Heart right ventricle (tissue), 16 donors: ENCODE measurements around the gene SPATA33. TPM values are rescaled to one million over a fixed set of nuclear protein-coding genes. Genes with fewer than 3 reads are reported as not detected.

Experiments
- ATAC-seq, 8 donors: fragments of 200-7000 bp; cut with Tn5 transposase; one replicate each; pipeline ENCODE4 v1.9.1; 2020; ENCODE audit warnings: mild to moderate bottlenecking in 8 of 8, moderate library complexity in 8 of 8, moderate number of reproducible peaks in 1 of 8
- DNase-seq, 2 donors: peaks; one replicate each; pipeline ENCODE4 v3.0.0-alpha.2; 2020
- H3K27ac ChIP-seq, 10 donors: fragments of 200-600 bp; sonication (generic) in 2 of 10; one replicate each; pipeline versions ENCODE4 v1.5.0 to v1.8.0; 2020 to 2022; ENCODE audit warnings: mild to moderate bottlenecking in 3 of 10
- H3K27me3 ChIP-seq, 7 donors: fragments of 200-600 bp; one replicate each; pipeline ENCODE4 v1.8.0; 2021 to 2022; ENCODE audit warnings: mild to moderate bottlenecking in 2 of 7
- H3K36me3 ChIP-seq, 9 donors: fragments of 200-600 bp; sonication (generic) in 1 of 9; one replicate each; pipeline versions ENCODE4 v1.5.0 to v1.8.0; 2020 to 2022; ENCODE audit warnings: mild to moderate bottlenecking in 2 of 9
- H3K4me1 ChIP-seq, 9 donors: fragments of 200-600 bp; sonication (generic) in 1 of 9; one replicate each; pipeline versions ENCODE4 v1.5.0 to v1.8.0; 2020 to 2022; ENCODE audit warnings: mild to moderate bottlenecking in 4 of 9
- H3K4me3 ChIP-seq, 10 donors: fragments of 200-600 bp; sonication (generic) in 2 of 10; one replicate each; pipeline versions ENCODE4 v1.5.0 to v1.8.0; 2020 to 2022; ENCODE audit warnings: mild to moderate bottlenecking in 7 of 10, moderate library complexity in 2 of 10
- H3K9me3 ChIP-seq, 11 donors: fragments of 200-600 bp in 10 of 11; sonication (generic) in 2 of 11; one replicate each; pipeline versions ENCODE4 v1.5.0 to v1.8.0; 2013 to 2022; ENCODE audit warnings: mild to moderate bottlenecking in 2 of 11, control low read depth in 1 of 11, moderate library complexity in 1 of 11
- CTCF ChIP-seq, 9 donors: fragments of 200-600 bp; sonication (generic) in 2 of 9; IDR thresholded peaks; one replicate each; pipeline versions ENCODE4 v1.5.0 to v1.8.0; 2021 to 2022; ENCODE audit warnings: antibody characterized with exemption in 9 of 9, mild to moderate bottlenecking in 5 of 9, moderate library complexity in 1 of 9
- WGBS, 2 donors: extraction: QIAGEN DNeasy Blood & Tissue Kit; methylation state at CpG; one replicate each; pipeline ENCODE4 v1.1.7; 2013; ENCODE audit warnings: inconsistent platforms in 1 of 2; 5-methylcytosine and 5-hydroxymethylcytosine counted together
- intact Hi-C, 10 donors: fragments of 100-400 bp; cut with DNase I; formaldehyde crosslinking; loops; one replicate each; pipeline versions ENCODE4 v1.11.1 to v1.14.2; 2022
- polyA plus RNA-seq, 2 donors: library from polyadenylated mRNA; stranded (reverse); fragments of 200-250 nt; gene quantifications; one replicate each; pipeline ENCODE4 v1.2.3, GENCODE V29; 2013
- total RNA-seq, 10 donors: library from RNA; stranded (reverse); fragmentation: NEBNext Ultra II Directional in 3 of 10; extraction: Animal tissue kit (Norgen Biotek cat#: 25700) in 3 of 10; gene quantifications; one replicate each; pipeline versions ENCODE4 v1.2.1 to v1.2.4, GENCODE V29; 2021 to 2023
- donor health status: Arrhythmogenic right ventricular cardiomyopathy.
- donor health status: ischemic (EF 13 %, LVEDD 7.1; RV severe dilation, severe dysfunction).
- donor health status: healthy with polysubstance abuse.
- donor health status: DM: no; HTN: yes; CAD: no.
- donor health status: DM: no; HTN: no; CAD: no.
- donor health status: ischemic (EF 25% LVEDD 6.9; RV normal size, moderate dysfunction).
- donor health status: ischemic (EF 25% LVEDD 5.7; RV mildly dilated, moderate dysfunction).
- donor health status: healthy.
- donor health status: DM: yes; HTN: yes; CAD: no.
- donor health status: Ischemic cardiomyopathy.
- donor health status: ischemic (EF 35%, LVEDD 5.7; RV mildly dilated, moderate dysfunction).
- donor health status: nonischemic (EF 11% LVEDD 7.7; RV severe dilation, severe dysfunction).
- donor health status: DM: yes; HTN: yes; CAD: no.
- donor health status: PGD.
- donor health status: ischemic (EF 29% LVEDD 5.4; RV normal size, mild dysfunction).
- donor health status: nonischemic (EF 23%, LVEDD 6.1; RV moderate dilation, normal function).

Gene SPATA33
- total and polyA plus RNA-seq, 12 donors: 0.76 to 4.6 (median 2.6) TPM

- WGBS, 2 donors: 73 to 77% methylated on average over 13 of the region's 13 CpGs
- DNase-seq (no peak), ATAC-seq (no peak)
- Histone ChIP-seq H3K36me3 (peaks cover 0 to 8% (median 0%) of the 10 kb centered on the region in 9 donors), H3K27me3 (no peaks in the 10 kb centered on the region), H3K9me3 (no peaks in the 10 kb centered on the region), H3K27ac (no peak overlapping the region), H3K4me3 (no peak overlapping the region), H3K4me1 (peaks cover 16 to 38% (median 29%) of the 10 kb centered on the region in 9 donors)
- intact Hi-C loops: loop anchor here in 5 of 10 donors (5.0 to 10.0 kb wide), 6 partner anchors 81 to 168 kb away; partner anchors contain the start of gene TCF25 (in 1 of the 5)
- TF ChIP-seq CTCF (IDR thresholded peaks at IDR 0.05): no peak
Observed at GRCh38 chr16:89704281-89704680, 46.6 kb downstream of the SPATA33 start.

GRCh38 chr16:89705006-89705405 is 47.4 kb downstream of the SPATA33 start:
- Histone ChIP-seq H3K36me3 (peaks cover 0 to 16% (median 0%) of the 10 kb centered on the region in 9 donors), H3K27me3 (no peaks in the 10 kb centered on the region), H3K27ac (no peak overlapping the region), H3K9me3 (no peaks in the 10 kb centered on the region), H3K4me1 (peaks cover 16 to 30% (median 22%) of the 10 kb centered on the region in 9 donors), H3K4me3 (no peak overlapping the region)
- TF ChIP-seq CTCF (IDR thresholded peaks at IDR 0.05): no peak
- intact Hi-C loops: loop anchor here in 7 of 10 donors (5.0 to 10.0 kb wide), 4 partner anchors 80 to 157 kb away; no protein-coding TSS in a partner anchor
- no peak for DNase-seq
- ATAC-seq: no peak
- WGBS, 2 donors: 66 to 71% methylated on average over 15 of the region's 15 CpGs

GRCh38 chr16:89706518-89707260 is 49.1 kb downstream of the SPATA33 start:
- DNase-seq: no peak
- Histone ChIP-seq H3K4me1 (peaks cover 5 to 19% (median 9%) of the 10 kb centered on the region in 9 donors), H3K27ac (no peak overlapping the region), H3K27me3 (no peaks in the 10 kb centered on the region), H3K4me3 (no peak overlapping the region), H3K9me3 (no peaks in the 10 kb centered on the region), H3K36me3 (peaks cover 0 to 20% (median 0%) of the 10 kb centered on the region in 9 donors)
- WGBS, 2 donors: 73 to 74% methylated on average over 14 of the region's 14 CpGs
- intact Hi-C loops: loop anchor here in 7 of 10 donors (2.0 to 10.0 kb wide), 5 partner anchors 78 to 156 kb away; no protein-coding TSS in a partner anchor
- no peak for ATAC-seq
- no peak for TF ChIP-seq CTCF (IDR thresholded peaks at IDR 0.05)

GRCh38 chr16:89707695-89708094 is 50.1 kb downstream of the SPATA33 start:
- H3K4me1 ChIP-seq: peaks cover 0 to 20% (median 11%) of the 10 kb centered on the region in 9 donors
- DNase-seq: no peak
- H3K27me3 ChIP-seq: peaks cover 0 to 10% (median 4%) of the 10 kb centered on the region in 7 donors
- intact Hi-C loops: loop anchor here in 7 of 10 donors (2.0 to 10.0 kb wide), 5 partner anchors 77 to 155 kb away; no protein-coding TSS in a partner anchor
- no peak for TF ChIP-seq CTCF (IDR thresholded peaks at IDR 0.05)
- no peak overlapping the region for H3K4me3 ChIP-seq
- no peak for ATAC-seq
- WGBS, 2 donors: 89 to 93% methylated on average over 9 of the region's 9 CpGs
- no peaks in the 10 kb centered on the region for H3K9me3 ChIP-seq
- no peak overlapping the region for H3K27ac ChIP-seq
- peaks cover 0 to 20% (median 0%) of the 10 kb centered on the region in 9 donors for H3K36me3 ChIP-seq
